Fibroblast of lung (primary cell): Measurements from ENCODE around the gene LRTM1.

ENCODE experiments used
- EZH2 ChIP-seq: IDR thresholded peaks from 2 replicates; pipeline ENCODE4 v1.5.1; 2012; ENCODE audit warnings: low read length, control low read depth, mild to moderate bottlenecking; ENCODE audit errors: missing control alignments
- TF ChIP-seq, protein P1 (sequence below), 2 donors: IDR thresholded peaks in 1 of 2; conservative IDR thresholded peaks in 1 of 2; 1 replicate in 1 of 2; 2 replicates in 1 of 2; pipeline ENCODE4 v1.5.1; 2011 to 2012; ENCODE audit warnings: low read length in 2 of 2, control low read depth in 1 of 2, inconsistent platforms in 1 of 2, low read depth in 1 of 2, mild to moderate bottlenecking in 1 of 2

DNA sequence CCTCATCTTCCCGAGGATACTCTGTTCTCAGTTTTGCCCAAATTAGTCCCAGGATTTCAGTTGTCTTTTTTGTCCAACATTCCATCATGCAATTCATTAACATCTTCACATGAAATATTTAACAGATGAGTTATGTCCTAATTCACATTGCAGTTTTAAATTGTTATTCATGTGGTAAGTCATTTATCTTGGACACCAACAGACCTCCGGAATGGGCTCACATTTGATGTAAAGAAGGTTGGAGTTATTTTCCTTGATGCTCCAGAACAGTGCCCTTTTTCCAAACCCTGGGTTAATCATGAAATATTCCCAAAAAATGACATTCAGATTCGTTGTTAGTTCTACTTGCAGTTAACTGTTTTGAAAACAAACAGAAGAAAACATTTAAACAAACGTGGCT is 32.8 kb upstream of the LRTM1 start:
- TF ChIP-seq, protein P1, sequence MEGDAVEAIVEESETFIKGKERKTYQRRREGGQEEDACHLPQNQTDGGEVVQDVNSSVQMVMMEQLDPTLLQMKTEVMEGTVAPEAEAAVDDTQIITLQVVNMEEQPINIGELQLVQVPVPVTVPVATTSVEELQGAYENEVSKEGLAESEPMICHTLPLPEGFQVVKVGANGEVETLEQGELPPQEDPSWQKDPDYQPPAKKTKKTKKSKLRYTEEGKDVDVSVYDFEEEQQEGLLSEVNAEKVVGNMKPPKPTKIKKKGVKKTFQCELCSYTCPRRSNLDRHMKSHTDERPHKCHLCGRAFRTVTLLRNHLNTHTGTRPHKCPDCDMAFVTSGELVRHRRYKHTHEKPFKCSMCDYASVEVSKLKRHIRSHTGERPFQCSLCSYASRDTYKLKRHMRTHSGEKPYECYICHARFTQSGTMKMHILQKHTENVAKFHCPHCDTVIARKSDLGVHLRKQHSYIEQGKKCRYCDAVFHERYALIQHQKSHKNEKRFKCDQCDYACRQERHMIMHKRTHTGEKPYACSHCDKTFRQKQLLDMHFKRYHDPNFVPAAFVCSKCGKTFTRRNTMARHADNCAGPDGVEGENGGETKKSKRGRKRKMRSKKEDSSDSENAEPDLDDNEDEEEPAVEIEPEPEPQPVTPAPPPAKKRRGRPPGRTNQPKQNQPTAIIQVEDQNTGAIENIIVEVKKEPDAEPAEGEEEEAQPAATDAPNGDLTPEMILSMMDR (conservative IDR thresholded peaks at IDR 0.05 in 1 of 2, IDR thresholded peaks at IDR 0.05 in 1 of 2; ENCODE audit: low read depth in 1 of 2, low read length in 2 of 2): no peak
- no peak for TF ChIP-seq EZH2
